ENCODE measurements around the gene GNPDA1.
"Not testable (repeated sequence)": the region's sequence is repeated elsewhere in the genome, so short reads cannot be mapped to it uniquely, and the experiment has no call there.

Gene GNPDA1

GRCh38 chr5:142012792-142013388 lies at the start of gene GNPDA1:
TSS of gene GNPDA1 (minus strand) at chr5:142013027. CDS start at chr5:142012035, 992 bp downstream.
- no peak for FAIRE-seq
- peak; percentile 92 for DNase-seq (ENCODE audit: insufficient read length, low spot score)
- TF ChIP-seq POLR2A (IDR thresholded peaks at IDR 0.05; ENCODE audit: low read depth, low read length): peak; percentile 76

DNA sequence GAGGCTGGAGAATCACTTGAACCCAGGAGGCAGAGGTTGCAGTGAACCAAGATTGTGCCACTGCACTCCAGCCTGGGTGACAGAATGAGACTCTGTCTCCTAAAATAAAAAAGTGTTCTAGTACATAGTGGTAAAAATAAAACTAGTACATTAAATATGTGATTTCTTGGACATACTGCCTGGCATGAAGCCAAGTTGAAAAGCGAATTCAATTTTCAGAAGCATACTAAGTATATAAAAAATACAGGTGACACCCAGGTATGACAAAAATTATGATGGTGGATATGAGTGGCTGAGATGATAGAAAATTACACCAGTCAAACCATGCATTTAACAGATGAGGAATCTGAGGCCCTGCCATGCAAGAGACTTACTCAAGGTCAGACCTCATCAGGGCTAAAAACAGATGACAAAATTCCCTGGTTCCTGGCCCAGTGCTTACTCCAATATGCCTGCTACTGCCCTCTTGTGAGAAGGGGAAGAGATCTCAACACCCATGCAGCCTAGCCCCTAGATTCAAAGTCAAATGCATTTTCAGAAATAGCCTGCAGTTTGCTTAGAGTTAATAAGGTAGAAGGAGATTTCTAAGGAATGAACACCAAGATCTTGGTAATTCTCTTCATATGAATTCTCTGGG lies 46.6 kb upstream of the GNPDA1 start:
- no peak for TF ChIP-seq POLR2A (IDR thresholded peaks at IDR 0.05; ENCODE audit: low read depth, low read length)
- FAIRE-seq: no peak
- DNase-seq (ENCODE audit: insufficient read length, low spot score): no peak

- FAIRE-seq (no peak), DNase-seq (ENCODE audit: insufficient read length, low spot score) (no peak)
- no peak for TF ChIP-seq POLR2A (IDR thresholded peaks at IDR 0.05; ENCODE audit: low read depth, low read length)
Observed at GRCh38 chr5:142057697-142058056, 44.9 kb upstream of the GNPDA1 start.

- no peak for FAIRE-seq
- TF ChIP-seq POLR2A (IDR thresholded peaks at IDR 0.05; ENCODE audit: low read depth, low read length): no peak
- no peak for DNase-seq (ENCODE audit: insufficient read length, low spot score)
Observed at GRCh38 chr5:142056816-142057696, 44.2 kb upstream of the GNPDA1 start.

GRCh38 chr5:142055301-142055700 lies 42.5 kb upstream of the GNPDA1 start:
- no peak for TF ChIP-seq POLR2A (IDR thresholded peaks at IDR 0.05; ENCODE audit: low read depth, low read length)
- DNase-seq (ENCODE audit: insufficient read length, low spot score) (no peak), FAIRE-seq (no peak)

GRCh38 chr5:142053426-142054151 lies 40.8 kb upstream of the GNPDA1 start:
- DNase-seq (ENCODE audit: insufficient read length, low spot score) (peak; percentile 45), FAIRE-seq (peak; percentile 88)
- no peak for TF ChIP-seq POLR2A (IDR thresholded peaks at IDR 0.05; ENCODE audit: low read depth, low read length)

GRCh38 chr5:142052026-142052425 lies 39.2 kb upstream of the GNPDA1 start:
- FAIRE-seq; DNase-seq (ENCODE audit: insufficient read length, low spot score): not testable (repeated sequence)

GRCh38 chr5:142048272-142048671 lies 35.4 kb upstream of the GNPDA1 start:
- no peak for TF ChIP-seq POLR2A (IDR thresholded peaks at IDR 0.05; ENCODE audit: low read depth, low read length)

GRCh38 chr5:142046191-142046590 lies 33.4 kb upstream of the GNPDA1 start:
- TF ChIP-seq POLR2A (IDR thresholded peaks at IDR 0.05; ENCODE audit: low read depth, low read length): no peak
- no peak for DNase-seq (ENCODE audit: insufficient read length, low spot score)
- FAIRE-seq: no peak

More at GRCh38 chr5:142048272-142048671, 35.4 kb upstream of the GNPDA1 start:
- FAIRE-seq: no peak
- no peak for DNase-seq (ENCODE audit: insufficient read length, low spot score)

GRCh38 chr5:142040881-142041280 lies 28.1 kb upstream of the GNPDA1 start:
- FAIRE-seq; DNase-seq (ENCODE audit: insufficient read length, low spot score): not testable (repeated sequence)

DNA sequence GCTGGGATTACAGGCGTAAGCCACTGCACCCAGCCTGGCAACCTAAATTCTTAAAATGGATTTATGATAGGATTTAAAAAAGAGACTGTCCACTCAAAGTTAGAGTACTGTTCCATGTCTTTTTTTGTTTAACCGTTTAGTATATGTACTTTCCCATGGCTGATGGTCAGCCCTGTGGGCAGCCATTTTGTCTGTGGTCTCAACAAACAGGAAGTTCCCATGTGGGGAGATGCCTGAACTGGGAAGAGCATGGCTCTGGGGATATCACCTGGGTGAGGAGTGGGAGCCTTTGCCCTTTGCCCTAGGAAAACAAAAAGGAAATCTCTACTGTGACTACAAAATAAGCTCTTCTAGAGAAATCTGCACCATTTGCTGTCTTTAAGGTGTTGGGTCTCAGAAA lies 27.5 kb upstream of the GNPDA1 start:
- FAIRE-seq (no peak), DNase-seq (ENCODE audit: insufficient read length, low spot score) (no peak)
- TF ChIP-seq POLR2A (IDR thresholded peaks at IDR 0.05; ENCODE audit: low read depth, low read length): no peak

DNA sequence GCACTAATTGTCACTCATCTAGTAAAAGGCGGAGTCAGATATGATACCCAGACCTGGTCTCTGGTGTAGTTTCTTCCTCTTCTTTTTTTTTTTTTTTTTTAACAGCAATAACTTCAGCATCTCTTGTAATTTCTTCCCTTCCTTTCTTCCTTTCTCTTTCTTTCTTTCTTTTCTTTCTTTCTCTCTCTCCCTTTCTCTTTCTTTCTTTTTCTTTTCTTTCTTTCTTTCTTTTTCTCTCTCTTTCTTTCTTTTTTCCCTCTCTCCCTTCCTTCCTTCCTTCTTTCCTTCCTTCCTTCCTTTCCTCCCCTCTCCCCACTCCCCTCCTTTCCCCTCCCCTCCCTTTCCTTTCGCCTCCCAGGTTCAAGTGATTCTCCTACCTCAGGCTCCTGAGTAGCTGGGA lies 25.9 kb upstream of the GNPDA1 start:
- DNase-seq (ENCODE audit: insufficient read length, low spot score): no peak
- no peak for FAIRE-seq
- no peak for TF ChIP-seq POLR2A (IDR thresholded peaks at IDR 0.05; ENCODE audit: low read depth, low read length)

DNA sequence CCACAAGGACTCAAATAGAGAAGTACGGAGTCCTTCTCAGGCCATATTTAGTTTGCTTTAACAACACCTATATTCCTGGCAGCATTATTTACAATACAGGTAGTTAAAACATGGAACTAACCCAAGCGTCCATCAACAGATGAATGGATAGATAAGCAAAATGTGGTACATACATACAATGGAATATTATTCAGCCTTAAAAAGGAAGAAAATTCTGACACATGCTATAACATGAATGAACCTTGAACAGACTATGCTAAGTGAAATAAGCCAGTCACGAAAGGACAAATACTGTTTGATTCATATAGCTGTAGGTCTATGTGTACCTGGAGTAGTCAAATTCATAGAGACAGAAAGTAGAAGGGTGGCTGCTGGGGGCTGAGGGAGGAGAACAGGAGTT lies 24.8 kb upstream of the GNPDA1 start:
- not testable (repeated sequence) for FAIRE-seq; DNase-seq (ENCODE audit: insufficient read length, low spot score)

DNA sequence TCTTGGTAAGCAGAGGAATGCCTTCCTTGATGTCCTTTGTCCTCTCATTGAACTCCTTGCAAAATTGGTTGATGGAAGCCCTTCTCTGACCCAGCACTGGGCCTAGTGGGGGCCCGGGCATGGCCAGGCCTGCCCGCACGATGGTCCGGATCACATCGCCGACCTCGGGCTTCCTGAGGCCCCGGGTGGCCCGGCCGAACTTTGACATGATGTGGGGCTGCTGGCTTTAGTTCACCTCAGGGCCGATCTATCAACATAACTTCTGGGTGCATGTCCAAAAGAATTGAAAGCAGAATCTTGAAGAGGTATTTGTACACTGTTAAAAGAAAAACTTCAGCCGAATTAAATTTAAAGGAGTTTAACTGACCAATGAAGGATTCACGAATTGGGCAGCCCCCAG lies 24.1 kb upstream of the GNPDA1 start:
- FAIRE-seq: no peak

More for the DNA sequence above, 24.1 kb upstream of the GNPDA1 start:
- DNase-seq (ENCODE audit: insufficient read length, low spot score): no peak
- TF ChIP-seq POLR2A (IDR thresholded peaks at IDR 0.05; ENCODE audit: low read depth, low read length): no peak

Measured in H54 (cell line).